ENCODE data around the gene C10orf71. TPM values are rescaled to one million over a fixed set of nuclear protein-coding genes. Genes with fewer than 3 reads are reported as not detected.

C10orf71 gene
- polyA plus RNA-seq, 5 donors: 0.04 to 0.76 TPM; not detected in 3

DNA sequence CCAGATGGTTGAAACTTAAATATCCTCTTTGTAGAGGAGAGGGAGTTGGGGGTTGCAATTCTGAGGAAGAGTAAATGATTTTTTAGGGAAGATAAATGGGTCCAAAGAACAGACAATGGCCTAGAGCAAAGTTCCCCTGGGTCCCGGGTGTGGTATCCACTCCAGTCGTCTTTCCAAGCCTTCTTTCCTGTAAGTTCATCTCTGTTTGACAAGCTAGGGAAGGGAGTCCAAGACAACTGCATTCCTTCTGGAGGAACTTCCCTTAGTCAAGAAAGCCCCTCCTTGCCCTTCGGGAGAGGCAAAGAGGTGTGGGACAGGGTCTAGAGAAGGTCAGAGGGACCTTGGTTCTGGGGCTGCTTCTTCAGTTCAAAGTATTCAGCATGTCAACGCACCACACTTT, 33.4 kb downstream of the C10orf71 start:
- no peak for DNase-seq

DNA sequence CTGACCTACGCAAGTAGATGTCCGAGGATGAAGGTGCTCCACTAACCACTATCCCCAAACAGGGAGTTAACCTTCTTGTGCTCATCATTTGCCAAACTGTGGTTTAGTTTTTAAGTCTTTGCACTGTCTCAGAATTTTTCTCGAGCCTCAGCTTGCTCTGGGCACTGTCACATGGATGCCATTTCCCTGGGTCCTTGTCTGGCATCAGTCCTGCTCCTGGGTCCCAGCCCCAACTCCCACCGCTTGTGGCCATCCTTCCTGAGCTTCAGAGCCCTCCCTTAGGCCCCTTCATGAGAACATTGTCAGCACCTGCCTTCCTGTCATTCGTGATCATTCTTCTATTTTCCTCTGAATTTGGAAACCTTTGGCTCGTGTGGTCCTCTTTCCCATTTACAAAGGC, 33.8 kb downstream of the C10orf71 start:
- no peak for DNase-seq

DNA sequence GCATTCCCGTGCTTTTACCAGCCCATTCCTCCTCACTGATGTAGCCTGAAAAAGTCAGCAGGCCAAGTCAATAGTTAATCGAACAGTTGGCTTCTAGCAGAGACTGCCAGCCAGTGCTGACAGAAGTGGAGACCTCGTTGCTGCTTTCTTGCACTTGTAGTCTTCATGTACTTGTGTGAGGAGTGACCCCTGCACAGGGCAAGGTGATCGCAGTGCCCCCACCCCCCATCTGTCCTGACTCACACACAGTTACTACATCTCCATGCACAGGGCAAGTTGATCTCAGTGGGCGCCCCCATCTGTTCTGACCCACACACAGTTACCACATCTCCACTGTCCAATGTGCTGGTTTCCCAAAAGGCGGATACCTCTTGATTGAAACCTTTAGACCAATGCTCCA, 34.2 kb downstream of the C10orf71 start:
- DNase-seq: no peak

DNA sequence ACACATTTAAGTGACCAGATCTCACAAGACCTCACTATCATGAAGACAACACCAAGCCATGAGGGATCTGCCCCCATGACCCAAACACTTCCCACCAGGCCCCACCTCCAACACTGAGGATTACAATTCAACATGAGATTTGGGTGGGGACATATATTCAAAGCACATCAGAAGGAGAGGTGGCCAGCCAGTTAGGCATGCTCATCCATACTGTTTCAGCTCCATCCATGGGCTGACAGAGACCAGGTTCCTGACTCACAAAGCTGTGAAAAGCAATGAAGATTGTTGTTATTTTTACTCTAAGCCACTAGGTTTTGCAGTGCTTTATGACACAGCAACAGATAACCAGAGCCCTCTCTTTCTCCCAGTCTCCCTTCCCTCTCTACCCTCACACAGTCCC, 36.0 kb downstream of the C10orf71 start:
- DNase-seq: no peak

DNA sequence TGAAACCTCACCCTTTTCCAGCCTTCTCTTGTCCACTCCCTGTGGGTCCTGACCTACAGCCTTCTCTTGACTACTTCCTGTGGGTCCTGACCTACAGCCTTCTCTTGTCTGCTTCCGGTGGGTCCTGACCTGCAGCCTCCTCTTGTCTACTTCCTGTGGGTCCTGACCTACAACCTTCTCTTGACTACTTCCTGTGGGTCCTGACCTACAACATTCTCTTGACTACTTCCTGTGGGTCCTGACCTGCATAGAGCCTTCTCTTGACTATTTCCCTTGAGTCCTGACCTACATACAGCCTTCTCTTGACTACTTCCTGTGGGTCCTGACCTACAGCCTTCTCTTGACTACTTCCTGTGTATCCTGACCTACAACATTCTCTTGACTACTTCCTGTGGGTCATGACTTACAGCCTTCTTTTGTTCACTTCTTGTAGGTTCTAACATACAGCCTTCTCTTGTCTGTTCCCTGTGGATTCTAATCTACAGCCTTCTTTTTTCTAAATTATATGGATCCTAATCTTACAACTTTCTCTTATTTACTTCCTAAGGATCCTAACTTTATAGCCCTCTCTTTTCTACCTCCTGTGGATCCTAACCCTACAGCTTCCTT, 36.5 kb downstream of the C10orf71 start:
- DNase-seq: no peak

DNA sequence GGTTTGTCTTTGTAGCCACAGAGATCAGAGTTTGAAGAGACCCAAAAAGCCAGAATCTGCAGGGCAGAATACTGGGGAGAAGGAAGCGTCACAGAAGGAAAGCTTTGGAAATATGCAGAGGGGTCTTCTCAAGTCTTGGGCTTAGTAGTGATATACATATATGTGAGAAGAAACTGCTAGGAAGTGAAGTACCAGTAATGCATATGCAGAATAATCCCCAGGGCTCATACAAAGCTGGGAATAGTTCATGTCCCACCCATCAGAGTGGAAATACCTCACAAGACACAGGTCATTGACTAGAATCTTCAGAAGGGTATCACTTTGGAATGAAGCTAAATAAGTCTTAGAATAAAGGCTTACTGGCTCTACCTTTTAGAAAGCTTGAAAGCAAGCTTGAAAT, 39.6 kb downstream of the C10orf71 start:
- DNase-seq: no peak

DNA sequence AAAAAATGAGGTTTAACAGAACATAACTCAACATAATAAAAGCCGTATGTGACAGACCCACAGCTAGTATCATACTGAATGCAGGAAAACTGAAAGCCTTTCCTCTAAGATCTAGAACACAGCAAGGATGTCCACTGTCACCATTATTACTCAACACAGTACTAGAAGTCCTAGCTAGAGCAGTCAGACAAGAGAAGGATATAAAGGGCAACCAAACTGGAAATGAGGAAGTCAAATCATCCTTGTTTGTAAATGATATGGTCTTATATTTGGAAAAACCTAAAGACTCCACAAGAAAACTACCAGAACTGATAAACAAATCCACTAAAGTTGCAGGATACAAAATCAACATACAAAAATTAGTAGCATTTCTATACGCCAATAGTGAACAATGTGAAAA, 45.9 kb downstream of the C10orf71 start:
- DNase-seq: no peak

DNA sequence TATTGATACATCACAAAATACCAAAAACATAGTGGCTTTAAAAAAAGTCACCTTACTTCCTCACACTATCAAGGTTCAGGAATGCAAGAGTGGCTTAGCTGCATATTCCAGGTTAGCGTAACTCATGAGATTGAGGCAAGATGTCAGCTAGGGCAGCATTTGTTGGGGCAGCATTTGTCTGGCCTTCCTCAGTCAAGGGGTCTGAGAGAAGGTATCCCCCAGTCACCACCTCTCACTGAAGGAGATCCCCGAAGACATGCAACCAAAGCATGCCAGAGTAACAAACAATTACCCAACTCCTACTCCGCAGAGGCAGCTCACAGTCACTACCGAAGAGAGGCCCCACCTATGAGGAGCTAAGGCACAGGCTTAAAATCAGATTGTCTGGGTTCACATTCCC, 48.4 kb downstream of the C10orf71 start:
- DNase-seq: no peak

DNA sequence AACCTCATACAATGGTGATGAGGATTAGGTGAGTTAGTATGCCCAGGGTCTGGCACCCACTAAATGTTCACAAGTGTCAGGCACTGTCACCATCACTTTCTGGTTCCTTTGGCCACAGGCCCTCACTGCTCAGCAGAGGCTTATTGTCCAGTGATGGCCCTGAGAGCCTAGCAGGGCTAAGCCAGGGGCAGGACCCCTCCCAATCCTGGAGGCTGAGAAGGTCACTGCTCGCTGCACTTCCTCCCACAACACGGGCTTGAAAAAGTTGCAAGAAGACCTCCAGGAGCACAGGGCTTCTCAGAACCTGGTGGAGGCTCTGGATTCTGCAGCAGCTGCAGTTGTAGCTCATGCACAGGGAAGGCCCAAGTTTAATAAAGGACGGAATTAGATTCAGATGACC, 48.9 kb downstream of the C10orf71 start:
- no peak for DNase-seq

DNA sequence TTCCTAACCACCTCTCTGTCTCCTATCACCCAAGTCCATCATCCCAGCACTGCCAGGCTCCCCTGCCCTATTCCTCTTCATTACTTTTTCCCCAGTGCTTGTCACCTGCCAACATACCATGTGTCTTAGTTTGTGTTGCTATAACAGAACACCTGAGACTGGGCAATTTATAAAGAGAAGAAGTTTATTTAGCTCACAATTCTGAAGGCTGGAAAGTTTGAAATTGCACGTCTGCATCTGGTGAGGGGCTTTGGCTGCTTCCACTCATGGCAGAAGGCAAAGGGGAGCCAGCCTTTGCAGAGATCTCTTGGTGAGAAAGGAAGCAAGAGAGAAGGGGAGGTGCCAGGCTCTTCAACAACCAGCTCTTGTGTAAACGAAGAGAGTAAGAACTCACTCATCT, 49.6 kb downstream of the C10orf71 start:
- no peak for DNase-seq

DNA sequence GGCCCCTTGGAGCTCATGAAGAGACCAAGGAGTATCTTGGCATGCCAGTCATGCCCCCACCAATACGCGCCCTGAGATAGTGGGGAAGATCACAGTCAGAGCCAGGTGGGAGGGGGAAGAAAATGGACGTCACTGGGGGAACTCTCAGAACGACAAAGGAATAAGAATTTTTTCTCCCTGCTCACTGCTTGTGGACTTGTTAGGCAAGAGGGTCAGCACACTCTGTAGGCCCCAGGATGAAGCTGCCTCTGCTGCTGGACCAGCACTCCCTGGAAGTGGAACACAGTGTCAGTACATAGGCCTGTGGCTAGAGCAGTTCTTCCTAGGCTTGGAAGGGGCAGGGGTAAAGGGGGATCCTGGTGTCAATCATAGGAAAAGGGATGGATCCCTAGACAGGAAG, 50.4 kb downstream of the C10orf71 start:
- no peak for DNase-seq

DNA sequence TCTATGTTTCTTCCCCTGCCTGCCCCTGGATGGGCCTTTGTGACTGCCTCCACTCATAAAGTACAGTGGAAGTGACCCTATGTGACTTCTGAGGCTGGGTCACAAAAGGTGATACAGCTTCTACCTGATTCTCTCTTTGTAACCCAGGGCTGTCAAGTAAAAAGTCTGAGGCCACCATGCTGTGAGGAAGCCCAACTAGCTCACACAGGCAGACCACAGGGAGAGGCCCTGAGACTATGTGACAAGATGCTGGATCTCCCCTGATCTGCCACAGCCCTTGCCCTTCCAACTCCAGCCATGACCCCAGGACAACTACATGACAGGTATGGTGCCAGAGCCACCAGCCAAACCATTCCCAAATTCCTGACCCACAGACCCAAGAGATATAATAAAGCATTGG, 51.2 kb downstream of the C10orf71 start:
- DNase-seq: no peak

DNA sequence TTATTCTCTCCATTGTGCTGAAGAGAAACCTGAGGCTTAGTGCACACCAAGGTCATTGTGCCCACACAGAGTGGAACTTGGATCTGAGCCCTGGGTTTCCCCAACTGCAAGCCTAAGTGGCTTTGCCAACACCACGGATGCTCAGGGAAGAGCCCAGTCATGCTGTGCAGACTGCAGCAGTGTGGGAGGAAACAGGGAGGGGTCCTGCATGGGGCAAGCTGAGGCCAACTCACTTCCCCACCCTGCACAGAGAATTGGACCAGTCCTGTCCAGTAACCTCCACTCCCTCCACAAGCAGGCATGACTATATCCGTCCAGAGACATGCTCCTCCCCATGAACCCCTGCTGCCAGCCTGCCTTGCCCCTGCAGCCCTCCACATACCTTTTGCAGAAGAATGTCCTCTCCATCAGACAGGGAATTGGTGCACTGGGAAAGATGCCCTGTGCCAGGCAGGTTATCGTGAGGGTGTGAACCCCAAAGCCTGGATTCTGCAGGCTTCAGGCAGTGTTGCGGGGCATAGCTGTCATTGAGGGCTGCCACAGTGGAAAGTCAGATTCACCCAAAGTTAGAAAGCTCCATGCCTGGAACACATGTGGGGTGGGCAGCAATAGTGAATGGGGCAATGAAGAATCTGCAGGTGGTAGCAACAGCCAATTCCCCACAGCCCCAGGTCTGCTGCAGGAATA, 52.0 kb downstream of the C10orf71 start:
- DNase-seq: no peak

DNA sequence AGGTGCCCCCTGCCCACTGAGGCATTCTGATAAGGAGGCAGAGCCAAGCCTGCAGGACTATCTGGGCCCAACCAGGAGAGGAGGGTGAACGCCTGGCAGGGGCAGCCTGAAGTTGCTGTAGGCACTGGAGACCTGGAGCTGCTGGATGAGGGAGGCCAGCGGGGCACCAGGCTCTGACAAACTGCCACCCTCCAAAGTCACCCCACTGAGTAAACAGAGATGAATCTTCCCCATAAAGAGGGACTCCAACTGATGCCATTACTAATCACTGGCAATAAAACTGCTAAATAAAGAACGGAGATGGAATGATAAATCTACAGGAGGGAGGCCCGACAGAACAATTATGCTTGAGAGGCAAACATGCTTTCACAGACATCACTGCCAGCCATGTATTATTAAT, 52.7 kb downstream of the C10orf71 start:
- no peak for DNase-seq

DNA sequence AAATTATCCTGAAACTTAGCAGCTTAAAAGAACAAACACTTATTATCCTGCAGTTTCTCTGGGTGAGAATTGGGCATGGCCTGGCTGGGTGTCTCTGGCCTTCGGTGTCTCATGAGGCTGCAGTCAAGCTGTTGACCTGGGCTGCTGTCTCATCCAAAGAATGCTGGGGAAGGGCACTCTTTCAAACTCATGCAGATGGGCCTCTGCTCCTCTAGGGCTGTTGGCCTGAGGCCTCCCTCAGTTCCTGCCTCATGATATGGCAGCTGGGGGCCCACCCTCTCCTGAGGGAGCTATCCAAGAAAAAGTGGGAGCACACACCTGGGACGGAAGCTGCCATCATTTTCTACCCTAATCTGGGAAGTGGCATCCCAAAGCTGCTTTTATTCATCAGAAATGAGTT, 53.4 kb downstream of the C10orf71 start:
- DNase-seq: no peak

DNA sequence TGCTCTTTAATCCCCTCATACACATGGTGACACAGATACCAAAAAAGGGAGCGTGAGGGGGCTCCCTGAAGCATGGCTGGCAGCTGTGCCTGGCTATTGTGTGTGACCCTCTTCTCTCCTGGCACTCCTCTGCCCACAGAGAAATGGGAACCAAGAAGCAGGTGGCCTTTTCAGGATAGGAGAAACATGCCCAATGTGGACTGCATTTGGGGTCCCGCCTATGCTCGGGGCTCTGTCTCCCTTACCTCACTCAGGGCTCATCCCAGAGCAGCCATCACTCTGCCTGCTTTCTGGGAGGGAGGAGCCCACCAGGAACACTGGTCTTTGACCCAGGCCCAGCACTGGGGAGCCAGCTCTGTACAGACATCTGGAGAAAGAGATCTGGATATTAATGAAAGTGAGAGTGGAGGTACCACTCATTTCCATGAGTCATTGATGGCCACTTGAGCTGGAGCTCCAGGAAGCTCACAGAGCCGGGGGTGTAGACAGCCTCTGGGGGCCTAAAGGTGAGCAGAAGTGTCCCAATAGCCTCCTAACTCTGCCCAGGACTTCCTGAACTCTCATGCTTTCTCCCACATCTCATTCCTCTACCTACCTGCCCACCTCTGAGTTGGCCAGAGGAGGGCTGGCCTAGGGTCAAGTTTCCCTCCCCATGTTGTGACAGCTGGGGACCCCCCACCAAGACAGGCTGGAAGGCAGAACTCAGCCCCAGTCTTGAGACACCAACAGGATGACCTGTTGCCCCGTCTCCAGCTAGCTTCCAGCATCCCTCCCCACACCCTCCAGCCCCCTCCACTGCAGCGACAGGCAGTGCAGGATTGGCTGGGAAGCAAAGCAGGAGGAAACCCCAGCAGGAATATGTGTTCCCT, 54.3 kb downstream of the C10orf71 start:
- DNase-seq: no peak

DNA sequence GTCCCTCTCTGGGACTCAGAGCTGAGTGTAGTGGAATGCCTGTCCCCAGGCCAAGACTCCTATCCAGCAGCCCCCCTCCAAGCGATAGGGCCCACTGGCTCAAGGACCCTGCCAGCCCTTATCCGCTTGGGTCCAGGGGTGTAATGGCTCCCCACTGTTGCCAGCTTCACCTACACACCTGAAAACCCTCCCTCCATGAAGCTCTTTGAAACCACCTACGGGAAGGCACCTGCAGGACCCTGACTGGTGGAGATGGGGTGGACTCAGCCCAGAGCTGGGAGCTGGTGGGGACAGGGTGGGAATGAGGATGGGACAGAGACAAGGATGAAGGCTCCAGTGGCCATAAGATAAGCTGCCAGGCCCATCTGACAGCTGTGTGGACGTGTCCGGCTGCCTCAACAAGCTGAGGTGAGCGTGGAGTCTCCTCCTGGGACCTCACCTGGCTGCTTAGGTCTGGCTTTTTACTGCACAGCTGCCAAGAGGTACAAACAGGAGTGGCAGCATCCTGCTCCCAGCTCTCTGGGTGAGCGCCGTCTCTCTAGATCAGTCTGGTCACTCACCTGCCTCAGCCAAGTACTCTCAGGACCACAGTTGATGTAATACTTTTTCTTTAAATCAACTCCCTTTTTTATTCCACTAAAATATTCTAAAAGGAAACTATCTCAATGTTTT, 55.1 kb downstream of the C10orf71 start:
- no peak for DNase-seq

DNA sequence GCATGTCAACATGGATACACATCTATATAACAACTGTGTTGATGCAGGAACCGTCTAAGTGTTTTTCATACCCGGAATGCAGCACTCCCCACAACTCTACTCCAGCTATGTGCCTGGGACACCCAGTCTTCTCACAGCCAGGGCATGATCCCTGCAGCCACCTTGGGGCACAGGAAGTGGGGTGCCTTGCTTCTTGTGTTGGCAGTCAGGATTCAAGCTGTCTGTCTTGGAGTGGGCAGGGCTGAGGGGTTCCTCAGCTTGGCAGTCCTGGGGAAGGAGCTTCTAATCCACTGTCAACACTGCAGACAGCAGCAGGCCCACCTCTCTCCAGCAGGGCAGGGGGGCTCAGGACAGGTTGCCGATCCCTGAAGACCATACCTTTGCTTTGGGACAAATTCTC, 55.6 kb downstream of the C10orf71 start:
- DNase-seq: no peak

DNA sequence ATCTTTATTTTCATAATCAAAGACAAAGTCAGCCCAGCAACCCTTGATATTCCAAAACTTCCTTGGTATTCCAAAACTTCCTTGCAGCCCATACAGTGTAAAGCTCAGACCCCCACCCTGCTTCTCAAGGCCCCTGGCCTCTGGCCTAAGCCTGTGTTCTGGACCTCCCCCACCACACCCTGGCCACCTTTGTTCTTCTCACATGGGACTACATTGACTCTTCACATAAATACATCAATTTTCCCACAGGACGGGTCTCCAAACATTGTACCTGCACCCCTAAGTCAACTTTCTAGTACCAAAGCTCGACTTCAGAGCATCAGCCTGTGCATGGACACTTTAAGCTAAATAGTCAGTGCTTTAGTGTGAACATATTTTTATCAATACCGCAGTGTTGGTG, 56.3 kb downstream of the C10orf71 start:
- DNase-seq: no peak

DNA sequence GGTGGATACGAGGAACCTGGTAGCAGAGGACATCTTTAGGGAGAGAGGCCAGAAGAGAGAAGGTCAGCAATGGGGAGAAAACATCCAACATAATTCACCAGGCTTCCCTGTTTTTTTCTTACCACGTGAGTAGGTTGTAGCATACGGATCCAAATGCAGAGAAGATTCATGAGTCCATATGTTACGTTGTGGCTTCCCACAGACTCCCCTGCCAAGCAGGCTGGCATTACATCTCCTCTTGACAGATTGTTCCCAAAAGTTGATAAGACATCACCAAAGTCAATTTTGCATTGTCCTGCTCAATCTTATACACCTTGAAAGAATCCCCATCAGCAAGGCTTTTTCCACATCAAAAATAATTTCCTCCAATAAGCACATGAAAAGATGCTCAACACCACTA, 57.2 kb downstream of the C10orf71 start:
- no peak for DNase-seq

DNA sequence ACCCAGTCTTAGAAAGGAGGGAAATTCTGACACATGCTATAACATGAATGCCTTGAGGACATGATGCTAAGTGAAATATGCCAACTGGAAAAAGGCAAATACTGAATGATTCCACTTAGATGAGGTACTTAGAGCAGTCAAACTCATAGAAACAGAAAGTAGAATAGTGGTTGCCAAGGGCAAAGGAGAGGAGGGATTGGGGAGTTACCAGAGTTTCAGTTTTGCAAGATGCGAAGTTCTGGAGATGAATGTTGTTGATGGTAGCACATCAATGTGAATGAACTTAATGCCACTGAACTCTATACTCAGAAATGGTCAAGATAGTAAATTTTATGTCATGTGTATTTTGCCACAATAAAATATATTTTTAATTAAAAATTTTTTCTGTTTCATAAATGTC, 58.0 kb downstream of the C10orf71 start:
- DNase-seq: no peak

DNA sequence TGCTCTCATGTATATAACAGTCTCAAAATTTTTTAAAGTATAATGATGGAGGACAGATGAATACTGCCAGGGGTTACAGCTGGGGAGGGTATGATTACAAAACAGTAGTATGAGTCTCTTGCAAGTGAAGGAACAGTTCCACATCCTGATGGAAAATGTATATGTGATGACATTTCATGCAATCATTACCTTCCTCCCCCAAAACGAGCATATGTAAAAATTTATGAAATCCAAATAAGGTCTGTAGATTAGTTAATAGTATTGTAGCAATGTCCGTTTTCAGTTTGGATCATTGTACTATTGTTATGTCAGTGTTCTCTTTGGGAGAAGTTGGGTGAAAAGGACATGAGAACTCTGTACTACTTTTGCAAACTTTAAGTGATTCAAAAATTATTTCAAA, 58.9 kb downstream of the C10orf71 start:
- no peak for DNase-seq

Data from right lung (tissue), 5 donors.